ENCODE results near the gene KLHL3. TPM values are rescaled to one million over a fixed set of nuclear protein-coding genes. Genes with fewer than 3 reads are reported as not detected.

KLHL3 gene
- total RNA-seq, 1 experiment from 2014 or later: 0.58 TPM

- H3K9me3 ChIP-seq (ENCODE audit: low read depth, low read length, poor library complexity, severe bottlenecking): no peaks in the 10 kb centered on the region
- no peak overlapping the region for H3K4me3 ChIP-seq (ENCODE audit: low read depth, low read length, poor library complexity, severe bottlenecking)
- DNase-seq (ENCODE audit: low spot score): no peak
- no peaks in the 10 kb centered on the region for H3K4me1 ChIP-seq (ENCODE audit: insufficient read depth, low read length, poor library complexity, severe bottlenecking)
- POLR2A ChIA-PET (ENCODE audit: low non-redundant PET): no interaction called here
- no peak overlapping the region for H3K27ac ChIP-seq (ENCODE audit: low read depth, low read length, poor library complexity, severe bottlenecking)
- no peaks in the 10 kb centered on the region for H3K27me3 ChIP-seq (replicated peaks; ENCODE audit: insufficient read depth, low read depth, low read length, poor library complexity)
- CTCF ChIA-PET: interaction anchor here (0.7 kb wide), 1 partner anchor 16 kb away, joined by 3 read pairs; no protein-coding TSS in a partner anchor
- no peaks in the 10 kb centered on the region for H3K36me3 ChIP-seq (ENCODE audit: insufficient read depth, low read length, poor library complexity, severe bottlenecking)
- no peak for TF ChIP-seq EZH2 (IDR thresholded peaks at IDR 0.05; ENCODE audit: borderline replicate concordance, low read depth, low read length, poor library complexity, severe bottlenecking)
- TF ChIP-seq, protein P1, sequence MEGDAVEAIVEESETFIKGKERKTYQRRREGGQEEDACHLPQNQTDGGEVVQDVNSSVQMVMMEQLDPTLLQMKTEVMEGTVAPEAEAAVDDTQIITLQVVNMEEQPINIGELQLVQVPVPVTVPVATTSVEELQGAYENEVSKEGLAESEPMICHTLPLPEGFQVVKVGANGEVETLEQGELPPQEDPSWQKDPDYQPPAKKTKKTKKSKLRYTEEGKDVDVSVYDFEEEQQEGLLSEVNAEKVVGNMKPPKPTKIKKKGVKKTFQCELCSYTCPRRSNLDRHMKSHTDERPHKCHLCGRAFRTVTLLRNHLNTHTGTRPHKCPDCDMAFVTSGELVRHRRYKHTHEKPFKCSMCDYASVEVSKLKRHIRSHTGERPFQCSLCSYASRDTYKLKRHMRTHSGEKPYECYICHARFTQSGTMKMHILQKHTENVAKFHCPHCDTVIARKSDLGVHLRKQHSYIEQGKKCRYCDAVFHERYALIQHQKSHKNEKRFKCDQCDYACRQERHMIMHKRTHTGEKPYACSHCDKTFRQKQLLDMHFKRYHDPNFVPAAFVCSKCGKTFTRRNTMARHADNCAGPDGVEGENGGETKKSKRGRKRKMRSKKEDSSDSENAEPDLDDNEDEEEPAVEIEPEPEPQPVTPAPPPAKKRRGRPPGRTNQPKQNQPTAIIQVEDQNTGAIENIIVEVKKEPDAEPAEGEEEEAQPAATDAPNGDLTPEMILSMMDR (conservative IDR thresholded peaks at IDR 0.05; ENCODE audit: low read depth, low read length): no peak
- BruUV-seq (replicated peaks): no TSS peak
- intact Hi-C loops (cut with micrococcal nuclease; ENCODE audit: unreplicated experiment): no loop called here
Measured at GRCh38 chr5:137693951-137694721, 41.8 kb downstream of the KLHL3 start.

DNA sequence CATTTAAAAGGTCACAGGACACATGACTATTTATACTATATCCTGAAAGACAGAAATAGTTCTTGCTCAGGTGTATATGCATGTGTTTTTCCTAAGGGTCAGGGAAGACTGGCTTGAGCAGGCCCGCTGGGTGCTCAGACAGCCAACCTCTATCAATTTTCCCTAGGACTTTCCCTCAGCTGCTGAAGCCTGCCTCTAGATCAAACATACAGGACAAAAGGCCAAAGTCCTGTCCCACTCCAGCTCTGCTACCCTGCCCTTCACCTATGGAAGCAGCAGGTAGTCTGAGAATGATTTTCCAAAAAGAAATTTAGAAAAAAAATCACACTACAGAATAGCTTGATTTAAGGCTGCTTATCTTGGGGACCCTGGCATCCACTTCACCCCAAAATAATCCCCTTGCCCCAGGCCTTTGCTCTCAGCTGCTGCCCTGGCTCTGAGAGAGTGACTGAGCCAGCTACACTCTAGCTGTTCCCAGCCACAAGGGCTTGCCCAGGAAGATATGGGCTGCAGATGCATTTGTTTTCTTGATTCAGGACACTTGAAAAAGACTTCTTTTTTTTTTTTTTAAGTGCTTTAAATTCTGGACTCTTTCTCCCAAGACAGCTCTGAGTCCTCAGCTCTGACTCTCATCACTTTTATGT, 42.5 kb downstream of the KLHL3 start:
- DNase-seq (ENCODE audit: low spot score): no peak
- BruUV-seq (replicated peaks): no TSS peak
- Histone ChIP-seq H3K27me3 (replicated peaks; ENCODE audit: insufficient read depth, low read depth, low read length, poor library complexity) (no peaks in the 10 kb centered on the region), H3K4me3 (ENCODE audit: low read depth, low read length, poor library complexity, severe bottlenecking) (no peak overlapping the region), H3K4me1 (ENCODE audit: insufficient read depth, low read length, poor library complexity, severe bottlenecking) (no peaks in the 10 kb centered on the region), H3K27ac (ENCODE audit: low read depth, low read length, poor library complexity, severe bottlenecking) (no peak overlapping the region), H3K36me3 (ENCODE audit: insufficient read depth, low read length, poor library complexity, severe bottlenecking) (no peaks in the 10 kb centered on the region), H3K9me3 (ENCODE audit: low read depth, low read length, poor library complexity, severe bottlenecking) (no peaks in the 10 kb centered on the region)
- intact Hi-C loops (cut with micrococcal nuclease; ENCODE audit: unreplicated experiment): no loop called here
- POLR2A ChIA-PET (ENCODE audit: low non-redundant PET): no interaction called here
- CTCF ChIA-PET: interaction anchor here (0.6 to 0.7 kb wide), 2 partner anchors 15 to 33 kb away, joined by 3 read pairs; no protein-coding TSS in a partner anchor
- TF ChIP-seq, protein P1 (conservative IDR thresholded peaks at IDR 0.05; ENCODE audit: low read depth, low read length): no peak
- no peak for TF ChIP-seq EZH2 (IDR thresholded peaks at IDR 0.05; ENCODE audit: borderline replicate concordance, low read depth, low read length, poor library complexity, severe bottlenecking)

- Histone ChIP-seq H3K36me3 (ENCODE audit: insufficient read depth, low read length, poor library complexity, severe bottlenecking) (no peaks in the 10 kb centered on the region), H3K4me1 (ENCODE audit: insufficient read depth, low read length, poor library complexity, severe bottlenecking) (no peaks in the 10 kb centered on the region), H3K27me3 (replicated peaks; ENCODE audit: insufficient read depth, low read depth, low read length, poor library complexity) (no peaks in the 10 kb centered on the region), H3K4me3 (ENCODE audit: low read depth, low read length, poor library complexity, severe bottlenecking) (no peak overlapping the region), H3K27ac (ENCODE audit: low read depth, low read length, poor library complexity, severe bottlenecking) (no peak overlapping the region), H3K9me3 (ENCODE audit: low read depth, low read length, poor library complexity, severe bottlenecking) (no peaks in the 10 kb centered on the region)
- TF ChIP-seq, protein P1 (conservative IDR thresholded peaks at IDR 0.05; ENCODE audit: low read depth, low read length): no peak
- TF ChIP-seq EZH2 (IDR thresholded peaks at IDR 0.05; ENCODE audit: borderline replicate concordance, low read depth, low read length, poor library complexity, severe bottlenecking): no peak
- POLR2A ChIA-PET (ENCODE audit: low non-redundant PET): no interaction called here
- CTCF ChIA-PET: no interaction called here
- intact Hi-C loops (cut with micrococcal nuclease; ENCODE audit: unreplicated experiment): no loop called here
- no TSS peak for BruUV-seq (replicated peaks)
- no peak for DNase-seq (ENCODE audit: low spot score)
Measured at GRCh38 chr5:137689306-137689705, 46.6 kb downstream of the KLHL3 start.

Measured in A673 (cell line).